K562 (cell line): ENCODE measurements around the gene PTPRM. TPM values are rescaled to one million over a fixed set of nuclear protein-coding genes. Genes with fewer than 3 reads are reported as not detected.

Experiments
- ATF7 ChIP-seq: fragments of 450-650 bp; IDR thresholded peaks from 2 replicates; pipeline ENCODE4 v1.7.1; 2014; ENCODE audit warnings: mild to moderate bottlenecking, moderate library complexity
- BRF1 ChIP-seq: IDR thresholded peaks from 3 replicates; pipeline ENCODE4 v1.6.1; 2011; ENCODE audit warnings: borderline replicate concordance, mild to moderate bottlenecking; ENCODE audit not compliant: insufficient read length; ENCODE audit errors: extremely low read depth
- KLF16 ChIP-seq: IDR thresholded peaks from 2 replicates; pipeline ENCODE4 v1.6.1; 2016; ENCODE audit warnings: antibody characterized with exemption
- POLR3A ChIP-seq: IDR thresholded peaks from 2 replicates; pipeline ENCODE4 v1.6.1; 2011; ENCODE audit warnings: borderline replicate concordance, mild to moderate bottlenecking, moderate library complexity; ENCODE audit not compliant: insufficient read length, insufficient read depth; ENCODE audit errors: extremely low read depth
- WHSC1 ChIP-seq: IDR thresholded peaks from one replicate; pipeline ENCODE4 v1.6.1; 2012; ENCODE audit warnings: low read length, control low read depth, inconsistent platforms
- ZNF431 ChIP-seq: sonication (generic); formaldehyde crosslinking; IDR thresholded peaks from 2 replicates; pipeline ENCODE4 v1.8.0; 2022; ENCODE audit warnings: mild to moderate bottlenecking, missing genetic modification reagents
- polyA plus RNA-seq, 8 experiments: library from polyadenylated mRNA; depleted of rRNA in 4 of 8; stranded (reverse) in 5 of 8; unstranded in 3 of 8; fragments of >200 nt; fragmentation: Nextera tagmentation in 2 of 8; fragmentation: Illumina TruSeq in 1 of 8; extraction: Ambion mirVana in 2 of 8; extraction: Trizol in 1 of 8; gene quantifications; 2 replicates each; pipeline versions ENCODE4 v1.2.1 to v1.2.3, GENCODE V29; 2011 to 2014; ENCODE audit warnings: inconsistent platforms in 1 of 8, missing spikeins in 1 of 8
- total RNA-seq, 7 experiments: library from RNA; depleted of rRNA in 6 of 7; stranded (reverse); fragments of >200 nt in 6 of 7; fragmentation: Illumina TruSeq in 2 of 7; extraction: Trizol in 2 of 7; gene quantifications; 2 replicates each; pipeline versions ENCODE4 v1.2.1 to v1.2.3, GENCODE V29; 2011 to 2021; ENCODE audit warnings: low replicate concordance in 1 of 7
- TF ChIP-seq, protein P1 (sequence below): fragments of 450-650 bp; conservative IDR thresholded peaks from 2 replicates; pipeline ENCODE4 v1.6.1; 2016; ENCODE audit warnings: missing genetic modification characterization, low read depth, mild to moderate bottlenecking, control low read depth, missing compliant biosample characterization
- TF ChIP-seq, protein P2 (sequence below): sonication (generic); formaldehyde crosslinking; IDR thresholded peaks from 2 replicates; pipeline ENCODE4 v1.8.0; 2022; ENCODE audit warnings: mild to moderate bottlenecking, missing genetic modification reagents, borderline replicate concordance
- TF ChIP-seq, protein P3 (sequence below): fragments of 250-450 bp; sonication (Bioruptor Pico); IDR thresholded peaks from 2 replicates; pipeline ENCODE4 v1.4.0; 2020; ENCODE audit warnings: mild to moderate bottlenecking
- TF ChIP-seq, protein P4 (sequence below): fragments of 200-800 bp; sonication (Bioruptor generic); IDR thresholded peaks from 2 replicates; pipeline ENCODE4 v1.6.1; 2016; ENCODE audit warnings: missing genetic modification characterization, missing compliant biosample characterization

The PTPRM gene
- total and polyA plus RNA-seq, 9 of the 15 experiments (the other 6 are each of a cell fraction or from before 2014, with no cell fraction given), result 0.03 to 0.16 (median 0.08) TPM; not detected in 3

DNA sequence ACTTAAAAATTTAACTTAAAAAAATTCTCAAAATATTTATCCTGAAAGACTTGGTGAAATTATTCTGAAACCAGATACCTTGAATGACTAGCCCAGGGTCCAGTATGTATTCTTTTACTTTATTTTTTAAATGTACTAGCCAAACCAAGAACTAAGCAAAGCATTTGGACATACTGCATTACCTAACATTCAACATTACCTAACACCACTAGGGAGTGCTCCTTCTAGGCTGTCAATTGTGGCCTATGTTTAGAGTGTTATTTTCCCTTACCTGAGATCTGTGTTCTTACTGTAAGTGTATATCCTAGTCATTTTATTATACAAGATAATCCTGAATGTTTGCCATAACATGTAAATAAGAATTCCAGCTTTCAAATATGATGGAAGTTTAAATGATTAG lies 496.6 kb downstream of the PTPRM start (continued):
- TF ChIP-seq POLR3A (no peak), ZNF431 (no peak), ATF7 (no peak), WHSC1 (no peak), KLF16 (no peak), BRF1 (no peak)
- TF ChIP-seq, protein P1, sequence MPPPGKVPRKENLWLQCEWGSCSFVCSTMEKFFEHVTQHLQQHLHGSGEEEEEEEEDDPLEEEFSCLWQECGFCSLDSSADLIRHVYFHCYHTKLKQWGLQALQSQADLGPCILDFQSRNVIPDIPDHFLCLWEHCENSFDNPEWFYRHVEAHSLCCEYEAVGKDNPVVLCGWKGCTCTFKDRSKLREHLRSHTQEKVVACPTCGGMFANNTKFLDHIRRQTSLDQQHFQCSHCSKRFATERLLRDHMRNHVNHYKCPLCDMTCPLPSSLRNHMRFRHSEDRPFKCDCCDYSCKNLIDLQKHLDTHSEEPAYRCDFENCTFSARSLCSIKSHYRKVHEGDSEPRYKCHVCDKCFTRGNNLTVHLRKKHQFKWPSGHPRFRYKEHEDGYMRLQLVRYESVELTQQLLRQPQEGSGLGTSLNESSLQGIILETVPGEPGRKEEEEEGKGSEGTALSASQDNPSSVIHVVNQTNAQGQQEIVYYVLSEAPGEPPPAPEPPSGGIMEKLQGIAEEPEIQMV, result no peak
- TF ChIP-seq, protein P2, sequence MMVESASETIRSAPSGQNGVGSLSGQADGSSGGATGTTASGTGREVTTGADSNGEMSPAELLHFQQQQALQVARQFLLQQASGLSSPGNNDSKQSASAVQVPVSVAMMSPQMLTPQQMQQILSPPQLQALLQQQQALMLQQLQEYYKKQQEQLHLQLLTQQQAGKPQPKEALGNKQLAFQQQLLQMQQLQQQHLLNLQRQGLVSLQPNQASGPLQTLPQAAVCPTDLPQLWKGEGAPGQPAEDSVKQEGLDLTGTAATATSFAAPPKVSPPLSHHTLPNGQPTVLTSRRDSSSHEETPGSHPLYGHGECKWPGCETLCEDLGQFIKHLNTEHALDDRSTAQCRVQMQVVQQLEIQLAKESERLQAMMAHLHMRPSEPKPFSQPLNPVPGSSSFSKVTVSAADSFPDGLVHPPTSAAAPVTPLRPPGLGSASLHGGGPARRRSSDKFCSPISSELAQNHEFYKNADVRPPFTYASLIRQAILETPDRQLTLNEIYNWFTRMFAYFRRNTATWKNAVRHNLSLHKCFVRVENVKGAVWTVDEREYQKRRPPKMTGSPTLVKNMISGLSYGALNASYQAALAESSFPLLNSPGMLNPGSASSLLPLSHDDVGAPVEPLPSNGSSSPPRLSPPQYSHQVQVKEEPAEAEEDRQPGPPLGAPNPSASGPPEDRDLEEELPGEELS (CRISPR knock-in tag), result no peak
- TF ChIP-seq, protein P3, sequence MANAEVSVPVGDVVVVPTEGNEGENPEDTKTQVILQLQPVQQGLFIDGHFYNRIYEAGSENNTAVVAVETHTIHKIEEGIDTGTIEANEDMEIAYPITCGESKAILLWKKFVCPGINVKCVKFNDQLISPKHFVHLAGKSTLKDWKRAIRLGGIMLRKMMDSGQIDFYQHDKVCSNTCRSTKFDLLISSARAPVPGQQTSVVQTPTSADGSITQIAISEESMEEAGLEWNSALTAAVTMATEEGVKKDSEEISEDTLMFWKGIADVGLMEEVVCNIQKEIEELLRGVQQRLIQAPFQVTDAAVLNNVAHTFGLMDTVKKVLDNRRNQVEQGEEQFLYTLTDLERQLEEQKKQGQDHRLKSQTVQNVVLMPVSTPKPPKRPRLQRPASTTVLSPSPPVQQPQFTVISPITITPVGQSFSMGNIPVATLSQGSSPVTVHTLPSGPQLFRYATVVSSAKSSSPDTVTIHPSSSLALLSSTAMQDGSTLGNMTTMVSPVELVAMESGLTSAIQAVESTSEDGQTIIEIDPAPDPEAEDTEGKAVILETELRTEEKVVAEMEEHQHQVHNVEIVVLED, result no peak
- TF ChIP-seq, protein P4, sequence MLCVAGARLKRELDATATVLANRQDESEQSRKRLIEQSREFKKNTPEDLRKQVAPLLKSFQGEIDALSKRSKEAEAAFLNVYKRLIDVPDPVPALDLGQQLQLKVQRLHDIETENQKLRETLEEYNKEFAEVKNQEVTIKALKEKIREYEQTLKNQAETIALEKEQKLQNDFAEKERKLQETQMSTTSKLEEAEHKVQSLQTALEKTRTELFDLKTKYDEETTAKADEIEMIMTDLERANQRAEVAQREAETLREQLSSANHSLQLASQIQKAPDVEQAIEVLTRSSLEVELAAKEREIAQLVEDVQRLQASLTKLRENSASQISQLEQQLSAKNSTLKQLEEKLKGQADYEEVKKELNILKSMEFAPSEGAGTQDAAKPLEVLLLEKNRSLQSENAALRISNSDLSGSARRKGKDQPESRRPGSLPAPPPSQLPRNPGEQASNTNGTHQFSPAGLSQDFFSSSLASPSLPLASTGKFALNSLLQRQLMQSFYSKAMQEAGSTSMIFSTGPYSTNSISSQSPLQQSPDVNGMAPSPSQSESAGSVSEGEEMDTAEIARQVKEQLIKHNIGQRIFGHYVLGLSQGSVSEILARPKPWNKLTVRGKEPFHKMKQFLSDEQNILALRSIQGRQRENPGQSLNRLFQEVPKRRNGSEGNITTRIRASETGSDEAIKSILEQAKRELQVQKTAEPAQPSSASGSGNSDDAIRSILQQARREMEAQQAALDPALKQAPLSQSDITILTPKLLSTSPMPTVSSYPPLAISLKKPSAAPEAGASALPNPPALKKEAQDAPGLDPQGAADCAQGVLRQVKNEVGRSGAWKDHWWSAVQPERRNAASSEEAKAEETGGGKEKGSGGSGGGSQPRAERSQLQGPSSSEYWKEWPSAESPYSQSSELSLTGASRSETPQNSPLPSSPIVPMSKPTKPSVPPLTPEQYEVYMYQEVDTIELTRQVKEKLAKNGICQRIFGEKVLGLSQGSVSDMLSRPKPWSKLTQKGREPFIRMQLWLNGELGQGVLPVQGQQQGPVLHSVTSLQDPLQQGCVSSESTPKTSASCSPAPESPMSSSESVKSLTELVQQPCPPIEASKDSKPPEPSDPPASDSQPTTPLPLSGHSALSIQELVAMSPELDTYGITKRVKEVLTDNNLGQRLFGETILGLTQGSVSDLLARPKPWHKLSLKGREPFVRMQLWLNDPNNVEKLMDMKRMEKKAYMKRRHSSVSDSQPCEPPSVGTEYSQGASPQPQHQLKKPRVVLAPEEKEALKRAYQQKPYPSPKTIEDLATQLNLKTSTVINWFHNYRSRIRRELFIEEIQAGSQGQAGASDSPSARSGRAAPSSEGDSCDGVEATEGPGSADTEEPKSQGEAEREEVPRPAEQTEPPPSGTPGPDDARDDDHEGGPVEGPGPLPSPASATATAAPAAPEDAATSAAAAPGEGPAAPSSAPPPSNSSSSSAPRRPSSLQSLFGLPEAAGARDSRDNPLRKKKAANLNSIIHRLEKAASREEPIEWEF (CRISPR knock-in tag), result no peak
